Lung (tissue), 12 donors: Measurements from ENCODE around the gene BET1L. TPM values are rescaled to one million over a fixed set of nuclear protein-coding genes. Genes with fewer than 3 reads are reported as not detected.
"Not testable (repeated sequence)": the region's sequence is repeated elsewhere in the genome, so short reads cannot be mapped to it uniquely, and the experiment has no call there.

Experiments
- ATAC-seq: fragments of 200-7000 bp; cut with Tn5 transposase; one replicate; pipeline ENCODE4 v1.9.1; 2020; ENCODE audit warnings: moderate number of reproducible peaks; ENCODE audit not compliant: insufficient read depth, low FRiP score
- DNase-seq, 3 donors: peaks; one replicate each; pipeline ENCODE4 v3.0.0-alpha.2; 2013 to 2017
- H3K27ac ChIP-seq, 2 donors: one replicate each; pipeline ENCODE4 v1.5.1; 2013; ENCODE audit warnings: mild to moderate bottlenecking in 2 of 2, moderate library complexity in 2 of 2, control low read depth in 1 of 2, inconsistent platforms in 1 of 2, low read depth in 1 of 2, low read length in 1 of 2
- H3K27me3 ChIP-seq, 3 donors: one replicate each; pipeline ENCODE4 v1.5.1; 2013; ENCODE audit warnings: low read length in 2 of 3; ENCODE audit not compliant: control insufficient read depth in 3 of 3, insufficient read depth in 3 of 3
- H3K36me3 ChIP-seq, 4 donors: one replicate each; pipeline ENCODE4 v1.5.1; 2013; ENCODE audit warnings: low read length in 4 of 4, mild to moderate bottlenecking in 1 of 4, moderate library complexity in 1 of 4; ENCODE audit not compliant: control insufficient read depth in 4 of 4, insufficient read depth in 4 of 4
- H3K4me1 ChIP-seq, 5 donors: one replicate each; pipeline ENCODE4 v1.5.1; 2013; ENCODE audit warnings: low read length in 5 of 5, mild to moderate bottlenecking in 2 of 5, moderate library complexity in 1 of 5; ENCODE audit not compliant: control insufficient read depth in 5 of 5, insufficient read depth in 5 of 5
- H3K4me3 ChIP-seq: one replicate; pipeline ENCODE4 v1.5.1; 2013; ENCODE audit warnings: mild to moderate bottlenecking, control low read depth, moderate library complexity
- H3K9ac ChIP-seq, 2 donors: one replicate each; pipeline ENCODE4 v1.5.1; 2013; ENCODE audit warnings: low read length in 2 of 2, control low read depth in 1 of 2; ENCODE audit not compliant: insufficient read depth in 1 of 2
- H3K9me3 ChIP-seq, 4 donors: one replicate each; pipeline ENCODE4 v1.5.1; 2013; ENCODE audit warnings: low read length in 3 of 4, mild to moderate bottlenecking in 1 of 4, moderate library complexity in 1 of 4; ENCODE audit not compliant: control insufficient read depth in 4 of 4, insufficient read depth in 3 of 4
- WGBS, 2 donors: extraction: QIAGEN DNeasy Blood & Tissue Kit; methylation state at CpG; one replicate each; pipeline ENCODE4 v1.1.7; 2013; 5-methylcytosine and 5-hydroxymethylcytosine counted together
- polyA plus RNA-seq, 2 donors: library from polyadenylated mRNA; stranded (reverse); fragments of 200-250 nt; gene quantifications; one replicate each; pipeline ENCODE4 v1.2.1, GENCODE V29; 2013
- total RNA-seq, 2 donors: library from RNA; depleted of rRNA in 1 of 2; stranded (reverse); fragments of >200 nt in 1 of 2; gene quantifications; one replicate each; pipeline ENCODE4 v1.2.1, GENCODE V29; 2014 to 2021
- TF ChIP-seq, protein P1 (sequence below): IDR thresholded peaks from 2 replicates; pipeline ENCODE4 v1.5.1; 2012; ENCODE audit warnings: mild to moderate bottlenecking; ENCODE audit errors: control extremely low read depth, extremely low read depth
- donor health status: control.
- donor health status: control.
- donor health status: Bipolar disorder and iron deficiency.
- donor health status: healthy.
- donor health status: DM: yes; HTN: yes; CAD: no.

The BET1L gene
- total and polyA plus RNA-seq, 4 donors = 29.7 to 58.7 (median 40.0) TPM

GRCh38 chr11:244376-244775 is 37.2 kb upstream of the BET1L start:
- Histone ChIP-seq H3K4me1 (peaks cover 0 to 9% (median 0%) of the 10 kb centered on the region in 5 donors), H3K9ac (no peak overlapping the region), H3K27ac (no peak overlapping the region), H3K36me3 (peaks cover 30 to 44% (median 38%) of the 10 kb centered on the region in 4 donors), H3K9me3 (no peaks in the 10 kb centered on the region), H3K27me3 (no peaks in the 10 kb centered on the region), H3K4me3 (no peak overlapping the region)
- 96 to 98% methylated on average over 2 of the region's 2 CpGs for WGBS, 2 donors
- TF ChIP-seq, protein P1, sequence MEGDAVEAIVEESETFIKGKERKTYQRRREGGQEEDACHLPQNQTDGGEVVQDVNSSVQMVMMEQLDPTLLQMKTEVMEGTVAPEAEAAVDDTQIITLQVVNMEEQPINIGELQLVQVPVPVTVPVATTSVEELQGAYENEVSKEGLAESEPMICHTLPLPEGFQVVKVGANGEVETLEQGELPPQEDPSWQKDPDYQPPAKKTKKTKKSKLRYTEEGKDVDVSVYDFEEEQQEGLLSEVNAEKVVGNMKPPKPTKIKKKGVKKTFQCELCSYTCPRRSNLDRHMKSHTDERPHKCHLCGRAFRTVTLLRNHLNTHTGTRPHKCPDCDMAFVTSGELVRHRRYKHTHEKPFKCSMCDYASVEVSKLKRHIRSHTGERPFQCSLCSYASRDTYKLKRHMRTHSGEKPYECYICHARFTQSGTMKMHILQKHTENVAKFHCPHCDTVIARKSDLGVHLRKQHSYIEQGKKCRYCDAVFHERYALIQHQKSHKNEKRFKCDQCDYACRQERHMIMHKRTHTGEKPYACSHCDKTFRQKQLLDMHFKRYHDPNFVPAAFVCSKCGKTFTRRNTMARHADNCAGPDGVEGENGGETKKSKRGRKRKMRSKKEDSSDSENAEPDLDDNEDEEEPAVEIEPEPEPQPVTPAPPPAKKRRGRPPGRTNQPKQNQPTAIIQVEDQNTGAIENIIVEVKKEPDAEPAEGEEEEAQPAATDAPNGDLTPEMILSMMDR = no peak
- no peak for DNase-seq
- ATAC-seq = no peak

- Histone ChIP-seq H3K4me1 (peaks cover 0 to 11% (median 9%) of the 10 kb centered on the region in 5 donors), H3K4me3 (no peak overlapping the region), H3K36me3 (peaks cover 19 to 33% (median 27%) of the 10 kb centered on the region in 4 donors), H3K27me3 (no peaks in the 10 kb centered on the region), H3K9ac (no peak overlapping the region), H3K9me3 (no peaks in the 10 kb centered on the region), H3K27ac (peak overlapping the region in 1 of 2 donors; percentile 37)
- TF ChIP-seq, protein P1 = no peak
- no peak for ATAC-seq
- 97% methylated on average over 5 of the region's 5 CpGs for WGBS, 2 donors
- no peak for DNase-seq
These were observed 34.4 kb upstream of the BET1L start for GRCh38 chr11:241634-242033.

DNA sequence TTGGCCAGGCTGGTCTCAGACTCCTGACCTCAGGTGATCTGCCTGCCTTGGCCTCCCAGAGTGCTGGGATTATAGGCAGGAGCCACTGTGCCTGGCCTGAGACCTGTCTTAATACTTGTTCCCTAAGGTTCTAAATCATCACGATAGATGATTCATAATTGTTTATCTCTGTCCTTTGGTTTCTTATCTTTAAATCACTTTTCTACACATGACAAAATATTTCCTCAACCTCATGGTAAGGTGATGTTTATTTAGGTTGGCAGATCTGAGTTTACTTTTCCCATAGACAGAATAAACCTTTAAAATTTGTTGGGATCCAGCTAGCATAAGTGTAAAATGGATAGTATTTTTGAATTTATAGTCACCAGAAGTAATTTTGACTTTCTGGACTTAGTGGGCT is 33.1 kb upstream of the BET1L start:
- Histone ChIP-seq H3K36me3 (peaks cover 12 to 25% (median 17%) of the 10 kb centered on the region in 4 donors), H3K4me1 (peaks cover 0 to 16% (median 12%) of the 10 kb centered on the region in 5 donors), H3K27ac (no peak overlapping the region), H3K27me3 (no peaks in the 10 kb centered on the region), H3K4me3 (no peak overlapping the region), H3K9me3 (no peaks in the 10 kb centered on the region), H3K9ac (no peak overlapping the region)
- TF ChIP-seq, protein P1 = no peak
- DNase-seq = no peak
- 63 to 71% methylated on average over 1 of the region's 1 CpG for WGBS, 2 donors
- no peak for ATAC-seq

GRCh38 chr11:238346-238745 is 31.1 kb upstream of the BET1L start:
- Histone ChIP-seq H3K36me3 (peaks cover 7 to 13% (median 10%) of the 10 kb centered on the region in 4 donors), H3K4me1 (peaks cover 5 to 19% (median 15%) of the 10 kb centered on the region in 5 donors)
- H3K9me3 ChIP-seq, ATAC-seq, DNase-seq, H3K27ac ChIP-seq, H3K27me3 ChIP-seq, H3K4me3 ChIP-seq, H3K9ac ChIP-seq: not testable (repeated sequence)
- 88 to 93% methylated on average over 7 of the region's 7 CpGs for WGBS, 2 donors
